Measurements from ENCODE around the gene NCAPH2.

The NCAPH2 gene

GRCh38 chr22:50548921-50549790 is 41.1 kb downstream of the NCAPH2 start:
- no peak for DNase-seq (ENCODE audit: low spot score)

GRCh38 chr22:50550395-50550794 is 42.4 kb downstream of the NCAPH2 start:
- no peak for DNase-seq (ENCODE audit: low spot score)

- DNase-seq (ENCODE audit: low spot score): no peak
These were observed 43.2 kb downstream of the NCAPH2 start for GRCh38 chr22:50551160-50551752.

- no peak for DNase-seq (ENCODE audit: low spot score)
These were observed 45.3 kb downstream of the NCAPH2 start for GRCh38 chr22:50553310-50553709.

- DNase-seq (ENCODE audit: low spot score): no peak
These were observed 48.7 kb downstream of the NCAPH2 start for GRCh38 chr22:50556703-50557102.

- DNase-seq (ENCODE audit: low spot score): no peak
These were observed 52.0 kb downstream of the NCAPH2 start for GRCh38 chr22:50560034-50560433.

- no peak for DNase-seq (ENCODE audit: low spot score)
These were observed 53.7 kb downstream of the NCAPH2 start for GRCh38 chr22:50561401-50562358.

- DNase-seq (ENCODE audit: low spot score): peak; percentile 96
These were observed 54.7 kb downstream of the NCAPH2 start, which contains the start of gene SYCE3 for GRCh38 chr22:50562523-50563412. SYCE3 (minus strand) TSS chr22:50562919; CDS start chr22:50556405, 6,514 bp downstream.

- DNase-seq (ENCODE audit: low spot score): no peak
These were observed 55.6 kb downstream of the NCAPH2 start for GRCh38 chr22:50563413-50564160.

GRCh38 chr22:50564289-50564688 is 56.3 kb downstream of the NCAPH2 start:
- no peak for DNase-seq (ENCODE audit: low spot score)

GRCh38 chr22:50567721-50568252 is 59.8 kb downstream of the NCAPH2 start:
- DNase-seq (ENCODE audit: low spot score): no peak

- DNase-seq (ENCODE audit: low spot score): no peak
These were observed 60.6 kb downstream of the NCAPH2 start for GRCh38 chr22:50568626-50569025.

- DNase-seq (ENCODE audit: low spot score): no peak
These were observed 61.0 kb downstream of the NCAPH2 start for GRCh38 chr22:50569041-50569459.

GRCh38 chr22:50569896-50570535 is 62.0 kb downstream of the NCAPH2 start:
- no peak for DNase-seq (ENCODE audit: low spot score)

GRCh38 chr22:50570861-50571260 is 62.8 kb downstream of the NCAPH2 start:
- DNase-seq (ENCODE audit: low spot score): no peak

GRCh38 chr22:50571264-50572175 is 63.5 kb downstream of the NCAPH2 start:
- DNase-seq (ENCODE audit: low spot score): no peak

GRCh38 chr22:50572965-50573364 is 64.9 kb downstream of the NCAPH2 start:
- DNase-seq (ENCODE audit: low spot score): no peak
